ENCODE results near the gene FANCD2.

FANCD2 gene

GRCh38 chr3:10140996-10141546 lies 114.8 kb downstream of the FANCD2 start:
- Histone ChIP-seq H3K27me3 (ENCODE audit: insufficient read depth, low read length) (no peaks in the 10 kb centered on the region), H3K27ac (ENCODE audit: low read depth, low read length) (peak overlapping the region; percentile 83; the same call in 1 of the 2 replicates), H3K4me3 (ENCODE audit: low read depth, low read length) (peak overlapping the region; percentile 94), H3K36me3 (ENCODE audit: insufficient read depth, low read length) (peaks cover 8% of the 10 kb centered on the region; the same call in 1 of the 2 replicates), H2AFZ (ENCODE audit: low read length, unreplicated experiment) (peak overlapping the region; percentile 78), H3K79me2 (ENCODE audit: control insufficient read depth, insufficient read depth, low read length, unreplicated experiment) (peaks cover 36% of the 10 kb centered on the region), H3K4me1 (ENCODE audit: control insufficient read depth, insufficient read depth, low read length, unreplicated experiment) (peaks cover 5% of the 10 kb centered on the region)

GRCh38 chr3:10142707-10143560 lies 116.7 kb downstream of the FANCD2 start:
- peaks cover 16% of the 10 kb centered on the region for H3K36me3 ChIP-seq (ENCODE audit: insufficient read depth, low read length)
- peak overlapping the region; percentile 83; the same call in 1 of the 2 replicates for H3K27ac ChIP-seq (ENCODE audit: low read depth, low read length)
- H3K4me3 ChIP-seq (ENCODE audit: low read depth, low read length): peak overlapping the region; percentile 94
- peaks cover 52% of the 10 kb centered on the region for H3K79me2 ChIP-seq (ENCODE audit: control insufficient read depth, insufficient read depth, low read length, unreplicated experiment)
- no peaks in the 10 kb centered on the region for H3K27me3 ChIP-seq (ENCODE audit: insufficient read depth, low read length)
- H2AFZ ChIP-seq (ENCODE audit: low read length, unreplicated experiment): no peak overlapping the region
- H3K4me1 ChIP-seq (ENCODE audit: control insufficient read depth, insufficient read depth, low read length, unreplicated experiment): peaks cover 5% of the 10 kb centered on the region

GRCh38 chr3:10145685-10146084 lies 119.4 kb downstream of the FANCD2 start:
- Histone ChIP-seq H3K36me3 (ENCODE audit: insufficient read depth, low read length) (peaks cover 30% of the 10 kb centered on the region), H3K27ac (ENCODE audit: low read depth, low read length) (no peak overlapping the region), H3K79me2 (ENCODE audit: control insufficient read depth, insufficient read depth, low read length, unreplicated experiment) (peaks cover 61% of the 10 kb centered on the region), H3K4me1 (ENCODE audit: control insufficient read depth, insufficient read depth, low read length, unreplicated experiment) (peaks cover 5% of the 10 kb centered on the region), H3K27me3 (ENCODE audit: insufficient read depth, low read length) (no peaks in the 10 kb centered on the region), H3K4me3 (ENCODE audit: low read depth, low read length) (no peak overlapping the region), H2AFZ (ENCODE audit: low read length, unreplicated experiment) (no peak overlapping the region)

GRCh38 chr3:10149226-10149625 lies 123.0 kb downstream of the FANCD2 start:
- no peaks in the 10 kb centered on the region for H3K4me1 ChIP-seq (ENCODE audit: control insufficient read depth, insufficient read depth, low read length, unreplicated experiment)

GRCh38 chr3:10150987-10151386 lies 124.8 kb downstream of the FANCD2 start:
- Histone ChIP-seq H3K4me3 (ENCODE audit: low read depth, low read length) (no peak overlapping the region), H3K27ac (ENCODE audit: low read depth, low read length) (no peak overlapping the region), H3K27me3 (ENCODE audit: insufficient read depth, low read length) (no peaks in the 10 kb centered on the region), H3K4me1 (ENCODE audit: control insufficient read depth, insufficient read depth, low read length, unreplicated experiment) (no peaks in the 10 kb centered on the region), H2AFZ (ENCODE audit: low read length, unreplicated experiment) (no peak overlapping the region), H3K79me2 (ENCODE audit: control insufficient read depth, insufficient read depth, low read length, unreplicated experiment) (peaks cover 26% of the 10 kb centered on the region), H3K36me3 (ENCODE audit: insufficient read depth, low read length) (peaks cover 32% of the 10 kb centered on the region)

More at GRCh38 chr3:10149226-10149625, 123.0 kb downstream of the FANCD2 start:
- H3K27me3 ChIP-seq (ENCODE audit: insufficient read depth, low read length): no peaks in the 10 kb centered on the region
- peaks cover 42% of the 10 kb centered on the region for H3K79me2 ChIP-seq (ENCODE audit: control insufficient read depth, insufficient read depth, low read length, unreplicated experiment)
- no peak overlapping the region for H3K4me3 ChIP-seq (ENCODE audit: low read depth, low read length)
- H2AFZ ChIP-seq (ENCODE audit: low read length, unreplicated experiment): no peak overlapping the region
- H3K27ac ChIP-seq (ENCODE audit: low read depth, low read length): no peak overlapping the region
- peaks cover 35% of the 10 kb centered on the region for H3K36me3 ChIP-seq (ENCODE audit: insufficient read depth, low read length)
